Measurements from ENCODE around the gene NEURL1. TPM values are rescaled to one million over a fixed set of nuclear protein-coding genes. Genes with fewer than 3 reads are reported as not detected.
A peak's percentile ranks its signal among the peaks of the same experiment; 100 is the strongest.

Gene NEURL1
- 3.4 and 3.6 TPM in 2 replicates for total RNA-seq

GRCh38 chr10:103493362-103493915 is at the start of gene NEURL1:
TSS of gene NEURL1 (plus strand) at chr10:103493705. CDS start at chr10:103494388, 683 bp downstream.
- Mint-ChIP-seq H3K4me3 (peak within 1 kb of the TSS; percentile 84), H3K27ac (peak within 1 kb of the TSS; percentile 21), H3K9me3 (no peaks in the 10 kb centered on the region), H3K36me3 (ENCODE audit: low read depth) (no peaks in the 10 kb centered on the region), H3K4me1 (ENCODE audit: low read depth) (peaks cover 33% of the 10 kb centered on the region), H3K27me3 (ENCODE audit: insufficient read depth) (peaks cover 52% of the 10 kb centered on the region)
- intact Hi-C loops (cut with micrococcal nuclease): loop anchor here (5.0 to 10.0 kb wide), 2 partner anchors 204 to 579 kb away; partner anchors contain the start of gene CNNM2
- DNase-seq (ENCODE audit: low spot score): no peak

- Mint-ChIP-seq H3K9me3 (no peaks in the 10 kb centered on the region), H3K36me3 (ENCODE audit: low read depth) (peaks cover 68% of the 10 kb centered on the region), H3K4me3 (no peak overlapping the region), H3K4me1 (ENCODE audit: low read depth) (peaks cover 33% of the 10 kb centered on the region), H3K27me3 (ENCODE audit: insufficient read depth) (no peaks in the 10 kb centered on the region), H3K27ac (peak overlapping the region; percentile 22)
- intact Hi-C loops (cut with micrococcal nuclease): no loop called here
- no peak for DNase-seq (ENCODE audit: low spot score)
Observed at GRCh38 chr10:103444478-103444877, 49.0 kb upstream of the NEURL1 start.

- Mint-ChIP-seq H3K9me3 (no peaks in the 10 kb centered on the region), H3K27ac (no peak overlapping the region), H3K27me3 (ENCODE audit: insufficient read depth) (no peaks in the 10 kb centered on the region), H3K36me3 (ENCODE audit: low read depth) (peaks cover 69% of the 10 kb centered on the region), H3K4me3 (no peak overlapping the region), H3K4me1 (ENCODE audit: low read depth) (peaks cover 41% of the 10 kb centered on the region)
- no peak for DNase-seq (ENCODE audit: low spot score)
- intact Hi-C loops (cut with micrococcal nuclease): no loop called here
Observed at GRCh38 chr10:103445366-103445765, 48.1 kb upstream of the NEURL1 start.

- no peaks in the 10 kb centered on the region for H3K9me3 Mint-ChIP-seq
- no peak overlapping the region for H3K4me3 Mint-ChIP-seq
- peaks cover 69% of the 10 kb centered on the region for H3K36me3 Mint-ChIP-seq (ENCODE audit: low read depth)
- H3K27me3 Mint-ChIP-seq (ENCODE audit: insufficient read depth): no peaks in the 10 kb centered on the region
- no peak overlapping the region for H3K27ac Mint-ChIP-seq
- intact Hi-C loops (cut with micrococcal nuclease): no loop called here
- peaks cover 47% of the 10 kb centered on the region for H3K4me1 Mint-ChIP-seq (ENCODE audit: low read depth)
- no peak for DNase-seq (ENCODE audit: low spot score)
Observed at GRCh38 chr10:103445767-103446567, 47.5 kb upstream of the NEURL1 start.

GRCh38 chr10:103447187-103447586 is 46.3 kb upstream of the NEURL1 start:
- peaks cover 52% of the 10 kb centered on the region for H3K4me1 Mint-ChIP-seq (ENCODE audit: low read depth)
- DNase-seq (ENCODE audit: low spot score): no peak
- intact Hi-C loops (cut with micrococcal nuclease): no loop called here
- no peaks in the 10 kb centered on the region for H3K27me3 Mint-ChIP-seq (ENCODE audit: insufficient read depth)
- no peak overlapping the region for H3K4me3 Mint-ChIP-seq
- peaks cover 62% of the 10 kb centered on the region for H3K36me3 Mint-ChIP-seq (ENCODE audit: low read depth)
- no peak overlapping the region for H3K27ac Mint-ChIP-seq
- no peaks in the 10 kb centered on the region for H3K9me3 Mint-ChIP-seq

GRCh38 chr10:103448746-103449145 is 44.8 kb upstream of the NEURL1 start:
- Mint-ChIP-seq H3K4me3 (peak overlapping the region; percentile 40), H3K27ac (peak overlapping the region; percentile 63), H3K27me3 (ENCODE audit: insufficient read depth) (no peaks in the 10 kb centered on the region), H3K4me1 (ENCODE audit: low read depth) (peaks cover 62% of the 10 kb centered on the region), H3K36me3 (ENCODE audit: low read depth) (peaks cover 50% of the 10 kb centered on the region), H3K9me3 (no peaks in the 10 kb centered on the region)
- intact Hi-C loops (cut with micrococcal nuclease): no loop called here
- no peak for DNase-seq (ENCODE audit: low spot score)

- H3K27ac Mint-ChIP-seq: peak overlapping the region; percentile 40
- H3K4me1 Mint-ChIP-seq (ENCODE audit: low read depth): peaks cover 65% of the 10 kb centered on the region
- H3K36me3 Mint-ChIP-seq (ENCODE audit: low read depth): peaks cover 43% of the 10 kb centered on the region
- H3K27me3 Mint-ChIP-seq (ENCODE audit: insufficient read depth): no peaks in the 10 kb centered on the region
- no peak for DNase-seq (ENCODE audit: low spot score)
- no peaks in the 10 kb centered on the region for H3K9me3 Mint-ChIP-seq
- intact Hi-C loops (cut with micrococcal nuclease): no loop called here
- H3K4me3 Mint-ChIP-seq: peak overlapping the region; percentile 45
Observed at GRCh38 chr10:103449208-103450144, 44.0 kb upstream of the NEURL1 start.

- DNase-seq (ENCODE audit: low spot score): no peak
- Mint-ChIP-seq H3K4me1 (ENCODE audit: low read depth) (peaks cover 60% of the 10 kb centered on the region), H3K27me3 (ENCODE audit: insufficient read depth) (no peaks in the 10 kb centered on the region), H3K36me3 (ENCODE audit: low read depth) (peaks cover 36% of the 10 kb centered on the region), H3K4me3 (peak overlapping the region; percentile 90), H3K9me3 (no peaks in the 10 kb centered on the region), H3K27ac (peak overlapping the region; percentile 18)
- intact Hi-C loops (cut with micrococcal nuclease): no loop called here
Observed at GRCh38 chr10:103450201-103450695, 43.3 kb upstream of the NEURL1 start.

- intact Hi-C loops (cut with micrococcal nuclease): no loop called here
- peaks cover 50% of the 10 kb centered on the region for H3K4me1 Mint-ChIP-seq (ENCODE audit: low read depth)
- H3K4me3 Mint-ChIP-seq: peak overlapping the region; percentile 90
- peak; percentile 34 for DNase-seq (ENCODE audit: low spot score)
- H3K27ac Mint-ChIP-seq: peak overlapping the region; percentile 88
- H3K9me3 Mint-ChIP-seq: no peaks in the 10 kb centered on the region
- H3K36me3 Mint-ChIP-seq (ENCODE audit: low read depth): peaks cover 27% of the 10 kb centered on the region
- H3K27me3 Mint-ChIP-seq (ENCODE audit: insufficient read depth): no peaks in the 10 kb centered on the region
Observed at GRCh38 chr10:103451091-103451813, 42.3 kb upstream of the NEURL1 start.

GRCh38 chr10:103451831-103452505 is 41.5 kb upstream of the NEURL1 start, which contains the start of gene CALHM2:
TSS of gene CALHM2 (minus strand) at chr10:103452370. CDS start at chr10:103449941, 2,429 bp downstream.
- Mint-ChIP-seq H3K27ac (peak within 1 kb of the TSS; percentile 88), H3K27me3 (ENCODE audit: insufficient read depth) (no peaks in the 10 kb centered on the region), H3K4me1 (ENCODE audit: low read depth) (peaks cover 48% of the 10 kb centered on the region), H3K9me3 (no peaks in the 10 kb centered on the region), H3K36me3 (ENCODE audit: low read depth) (peaks cover 25% of the 10 kb centered on the region), H3K4me3 (peak within 1 kb of the TSS; percentile 90)
- peak; percentile 54 for DNase-seq (ENCODE audit: low spot score)
- intact Hi-C loops (cut with micrococcal nuclease): loop anchor here (1.0 kb wide), 2 partner anchors 19 to 33 kb away; no protein-coding TSS in a partner anchor

GRCh38 chr10:103452506-103453230 is 40.8 kb upstream of the NEURL1 start:
- no peaks in the 10 kb centered on the region for H3K9me3 Mint-ChIP-seq
- H3K4me3 Mint-ChIP-seq: peak overlapping the region; percentile 90
- intact Hi-C loops (cut with micrococcal nuclease): loop anchor here (1.0 kb wide), 2 partner anchors 19 to 33 kb away; no protein-coding TSS in a partner anchor
- H3K27ac Mint-ChIP-seq: peak overlapping the region; percentile 74
- no peaks in the 10 kb centered on the region for H3K27me3 Mint-ChIP-seq (ENCODE audit: insufficient read depth)
- H3K36me3 Mint-ChIP-seq (ENCODE audit: low read depth): peaks cover 23% of the 10 kb centered on the region
- H3K4me1 Mint-ChIP-seq (ENCODE audit: low read depth): peaks cover 45% of the 10 kb centered on the region
- no peak for DNase-seq (ENCODE audit: low spot score)
